GM06990 (cell line): Measurements from ENCODE around the gene LRBA.
"Not testable (repeated sequence)": the region's sequence is repeated elsewhere in the genome, so short reads cannot be mapped to it uniquely, and the experiment has no call there.

Source experiments
- DNase-seq: peaks from one replicate; pipeline ENCODE4 v3.0.0-alpha.2; 2011; ENCODE audit not compliant: insufficient read length; ENCODE audit errors: extremely low read depth
- H3K27me3 ChIP-seq: replicated peaks from 2 replicates; pipeline ENCODE4 v1.6.0; 2011; ENCODE audit warnings: low read length; ENCODE audit not compliant: control insufficient read depth, insufficient read depth
- H3K36me3 ChIP-seq: 2 replicates; pipeline ENCODE4 v1.5.1; 2011; ENCODE audit warnings: low read length; ENCODE audit not compliant: control insufficient read depth, insufficient read depth
- H3K4me3 ChIP-seq: replicated peaks from 2 replicates; pipeline ENCODE4 v1.5.1; 2011; ENCODE audit warnings: low read depth, mild to moderate bottlenecking, control low read depth, low read length
- CTCF ChIP-seq: IDR thresholded peaks from 2 replicates; pipeline ENCODE4 v1.5.1; 2011; ENCODE audit warnings: low read length, control low read depth, mild to moderate bottlenecking, inconsistent platforms; ENCODE audit not compliant: insufficient read depth, poor library complexity, severe bottlenecking

The LRBA gene

GRCh38 chr4:150934022-150934421, 81.1 kb downstream of the LRBA start:
- TF ChIP-seq CTCF, result no peak
- Histone ChIP-seq H3K36me3 (no peaks in the 10 kb centered on the region), H3K4me3 (no peak overlapping the region), H3K27me3 (no peaks in the 10 kb centered on the region)
- DNase-seq, result no peak

- TF ChIP-seq CTCF, result no peak
- no peak overlapping the region for H3K4me3 ChIP-seq
- no peaks in the 10 kb centered on the region for H3K36me3 ChIP-seq
- no peaks in the 10 kb centered on the region for H3K27me3 ChIP-seq
- no peak for DNase-seq
These were observed 83.3 kb downstream of the LRBA start for GRCh38 chr4:150931796-150932195.

DNA sequence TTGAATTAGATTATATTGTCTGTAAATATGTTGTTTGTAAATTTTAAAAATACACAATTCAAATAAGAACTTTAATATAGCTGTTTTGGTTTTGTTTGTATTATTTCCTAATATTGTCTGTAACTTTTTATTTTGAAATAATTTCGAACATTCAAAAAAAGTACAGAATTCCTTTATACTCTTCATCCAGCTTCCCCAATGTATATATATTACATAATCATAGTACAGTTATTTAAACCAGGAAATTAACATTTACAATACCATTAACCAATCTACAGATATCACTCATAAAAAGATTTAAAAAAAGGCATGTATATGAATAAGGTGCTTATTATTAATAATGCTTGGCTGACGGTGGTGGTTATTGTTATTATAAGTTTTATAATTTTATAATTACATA, 84.1 kb downstream of the LRBA start:
- TF ChIP-seq CTCF, result no peak
- Histone ChIP-seq H3K4me3 (no peak overlapping the region), H3K36me3 (no peaks in the 10 kb centered on the region; the same call in 1 of the 2 replicates)

DNA sequence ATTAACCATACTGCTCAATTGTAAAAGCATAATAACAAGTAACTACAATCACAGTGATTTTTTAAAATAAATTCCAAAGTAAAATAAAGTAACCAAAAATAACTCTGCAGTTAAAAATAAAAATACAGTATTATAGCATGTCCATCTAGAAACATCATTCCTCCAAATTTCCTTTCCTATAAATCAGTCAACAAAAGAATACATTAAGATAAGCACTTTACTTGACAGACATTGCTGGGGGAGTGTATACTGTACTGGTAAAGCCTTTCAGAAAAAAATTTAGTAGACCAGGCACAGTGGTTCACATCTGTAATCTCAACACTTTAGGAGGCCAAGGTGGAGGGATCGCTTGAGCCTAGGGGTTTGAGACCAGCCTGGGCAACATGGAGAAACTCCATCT, 91.1 kb downstream of the LRBA start:
- no peaks in the 10 kb centered on the region; the same call in none of the 2 replicates for H3K36me3 ChIP-seq
- no peaks in the 10 kb centered on the region for H3K27me3 ChIP-seq
- no peak for TF ChIP-seq CTCF
- DNase-seq, result no peak
- H3K4me3 ChIP-seq, result no peak overlapping the region

More for the DNA sequence above, 84.1 kb downstream of the LRBA start:
- no peak for DNase-seq
- no peaks in the 10 kb centered on the region for H3K27me3 ChIP-seq

DNA sequence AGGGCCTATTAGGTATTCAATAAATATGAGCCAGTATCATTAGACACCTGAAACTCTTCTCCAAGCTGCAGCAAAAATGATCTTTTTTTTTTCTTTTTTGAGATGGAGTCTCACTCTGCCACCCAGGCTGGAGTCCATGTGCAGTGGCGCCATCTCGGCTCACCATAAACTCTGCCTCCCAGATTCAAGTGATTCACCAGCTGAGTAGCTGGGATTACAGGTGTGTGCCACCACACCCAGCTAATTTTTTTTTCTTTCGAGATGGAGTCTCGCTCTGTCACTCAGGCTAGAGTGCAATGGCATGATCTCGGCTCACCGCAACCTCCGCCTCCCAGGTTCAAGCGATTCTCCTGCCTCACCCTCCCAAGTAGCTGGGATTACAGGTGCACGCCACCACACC, 93.6 kb downstream of the LRBA start:
- not testable (repeated sequence) for H3K4me3 ChIP-seq, H3K36me3 ChIP-seq, DNase-seq, H3K27me3 ChIP-seq

GRCh38 chr4:150918562-150918961, 96.5 kb downstream of the LRBA start:
- H3K36me3 ChIP-seq, result not testable (repeated sequence)

GRCh38 chr4:150911326-150911725, 103.8 kb downstream of the LRBA start:
- no peak for TF ChIP-seq CTCF
- H3K27me3 ChIP-seq, result no peaks in the 10 kb centered on the region
- DNase-seq, result no peak
- H3K4me3 ChIP-seq, result no peak overlapping the region
- peaks cover 2% of the 10 kb centered on the region for H3K36me3 ChIP-seq

More at GRCh38 chr4:150918562-150918961, 96.5 kb downstream of the LRBA start:
- not testable (repeated sequence) for H3K27me3 ChIP-seq, H3K4me3 ChIP-seq, DNase-seq
